ENCODE measurements around the gene VWA5A.

The VWA5A gene

DNA sequence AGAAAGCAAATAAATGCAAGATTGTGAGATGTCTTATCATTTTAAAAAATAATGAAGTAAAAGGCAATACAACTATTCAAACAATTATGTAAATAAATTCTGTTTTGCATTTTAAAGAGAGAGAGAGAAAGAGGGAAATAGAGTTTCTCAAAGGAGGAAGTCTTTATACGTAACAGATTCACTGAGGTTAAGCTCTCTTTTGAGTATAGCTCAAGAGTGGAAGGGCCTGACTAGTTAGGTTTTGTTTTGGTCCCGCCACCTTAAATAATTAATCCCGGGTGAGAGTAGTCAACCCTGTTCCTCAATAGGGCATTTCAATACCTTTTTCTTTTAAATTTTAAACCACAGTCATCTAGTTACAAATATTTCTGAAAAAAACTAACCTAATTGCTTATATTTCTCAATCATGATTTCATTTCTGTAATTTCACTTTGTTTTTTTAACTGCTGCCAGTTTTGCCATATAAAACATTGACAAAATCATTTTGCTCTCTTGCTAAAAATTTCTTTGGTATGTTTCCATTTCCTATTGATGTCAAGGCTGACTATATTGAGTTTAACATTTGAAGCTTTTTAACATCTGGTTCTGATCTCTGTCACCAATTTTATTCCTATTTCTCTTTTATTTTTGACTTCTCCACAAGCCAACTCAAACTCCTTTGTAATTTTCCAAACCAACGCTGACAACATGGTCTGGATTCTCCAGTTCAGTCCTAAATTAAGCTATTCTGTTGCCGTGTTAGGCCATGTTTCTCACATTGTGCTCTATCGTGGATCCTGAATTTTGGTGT lies 78.2 kb downstream of the VWA5A start:
- Mint-ChIP-seq H3K27ac (no peak overlapping the region), H3K36me3 (ENCODE audit: insufficient read depth) (no peaks in the 10 kb centered on the region)
- DNase-seq, result no peak

DNA sequence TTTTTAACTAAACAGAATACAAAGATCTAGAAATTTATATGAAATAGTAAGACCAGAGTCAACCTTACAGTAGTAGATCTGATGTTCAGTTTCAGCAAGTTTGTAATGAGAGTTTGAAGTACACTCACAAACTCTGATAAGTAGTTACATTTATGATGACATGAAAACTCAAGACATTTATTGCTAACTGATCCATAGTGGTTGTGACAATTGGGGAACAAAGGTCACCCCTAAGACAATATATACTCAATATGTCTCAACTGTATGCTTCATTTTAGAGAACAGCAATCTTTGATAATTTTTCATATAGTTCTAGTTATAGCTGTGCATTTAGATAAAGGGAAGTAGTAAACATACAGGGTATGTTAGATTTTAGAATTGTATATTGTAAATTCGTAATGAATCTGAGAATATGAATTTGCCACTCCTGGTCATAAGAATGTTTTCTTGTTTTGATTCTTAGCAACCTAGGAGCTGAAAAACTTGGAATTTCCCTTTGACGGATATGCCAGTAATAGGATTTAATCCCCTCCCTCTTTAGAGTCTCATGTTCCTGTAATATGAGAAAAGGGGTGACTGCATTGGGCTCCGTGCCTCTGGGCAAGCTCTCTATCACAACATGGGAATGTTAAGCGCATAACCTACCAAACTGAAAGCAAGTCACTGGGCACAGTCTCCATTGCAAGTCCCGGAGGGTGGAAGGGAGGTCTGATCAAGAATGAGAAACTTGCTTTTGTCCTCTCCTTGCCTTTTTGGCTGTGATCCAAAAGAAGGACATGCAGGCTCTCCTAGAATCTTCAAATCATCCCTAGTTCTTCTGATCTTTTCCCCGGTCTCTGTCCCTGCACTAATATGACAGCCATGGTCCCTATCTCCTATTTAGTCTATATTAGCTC lies 79.3 kb downstream of the VWA5A start:
- H3K27me3 Mint-ChIP-seq, result no peaks in the 10 kb centered on the region
- ATAC-seq (replicated peaks), result no peak
- H3K4me1 Mint-ChIP-seq (ENCODE audit: low read depth in 2 of 2), result no peaks in the 10 kb centered on the region
- no peak for DNase-seq
- no peaks in the 10 kb centered on the region for H3K36me3 Mint-ChIP-seq (ENCODE audit: insufficient read depth)
- H3K27ac Mint-ChIP-seq, result no peak overlapping the region
- H3K9me3 Mint-ChIP-seq, result no peaks in the 10 kb centered on the region
- H3K4me3 Mint-ChIP-seq, result no peak overlapping the region

More for the DNA sequence above, 78.2 kb downstream of the VWA5A start:
- no peaks in the 10 kb centered on the region for H3K9me3 Mint-ChIP-seq
- no peaks in the 10 kb centered on the region for H3K4me1 Mint-ChIP-seq (ENCODE audit: low read depth in 2 of 2)
- H3K27me3 Mint-ChIP-seq, result no peaks in the 10 kb centered on the region
- H3K4me3 Mint-ChIP-seq, result no peak overlapping the region
- ATAC-seq (replicated peaks), result no peak

DNA sequence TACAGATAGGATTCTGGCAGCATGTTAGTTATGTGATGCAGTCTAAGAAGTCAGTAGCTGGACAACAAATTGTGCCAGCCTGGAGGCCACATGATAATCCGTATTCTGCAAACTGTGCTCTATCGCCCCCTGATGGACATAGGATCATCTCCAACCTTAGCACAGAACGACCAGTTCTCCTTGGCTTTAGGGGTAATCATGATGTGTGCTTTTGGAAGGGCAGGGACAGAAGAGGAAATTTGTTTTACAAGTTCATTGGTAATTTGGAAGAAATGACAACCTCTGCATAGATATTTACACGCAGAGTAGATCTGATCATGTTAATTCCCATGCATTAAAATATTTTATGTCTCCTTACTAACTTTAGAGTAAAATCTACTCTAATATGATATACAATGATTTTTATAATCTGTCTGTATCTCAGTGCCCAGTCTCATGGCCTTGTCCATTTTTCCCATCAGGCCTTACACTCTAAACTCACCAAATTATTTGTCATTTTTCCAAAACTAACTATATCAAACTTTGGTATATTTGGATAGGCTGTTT lies 80.0 kb downstream of the VWA5A start:
- H3K9me3 Mint-ChIP-seq, result no peaks in the 10 kb centered on the region
- H3K27ac Mint-ChIP-seq, result no peak overlapping the region
- DNase-seq (no peak), ATAC-seq (replicated peaks) (no peak)
- H3K4me3 Mint-ChIP-seq, result no peak overlapping the region
- no peaks in the 10 kb centered on the region for H3K27me3 Mint-ChIP-seq
- no peaks in the 10 kb centered on the region for H3K36me3 Mint-ChIP-seq (ENCODE audit: insufficient read depth)
- no peaks in the 10 kb centered on the region for H3K4me1 Mint-ChIP-seq (ENCODE audit: low read depth in 2 of 2)
